Esophagus muscularis mucosa (tissue), 4 donors: ENCODE data around the gene ARHGEF7. TPM values are rescaled to one million over a fixed set of nuclear protein-coding genes. Genes with fewer than 3 reads are reported as not detected.
A peak's percentile ranks its signal among the peaks of the same experiment; 100 is the strongest.

Experiments
- DNase-seq: peaks from one replicate; pipeline ENCODE4 v3.0.0-alpha.2; 2017; ENCODE audit errors: extremely low spot score
- H3K27ac ChIP-seq, 4 donors: fragments of 200-600 bp; sonication (generic); replicated peaks in 1 of 4; 1 replicate in 3 of 4; 2 replicates in 1 of 4; pipeline ENCODE4 v1.5.1; 2016 to 2019; ENCODE audit warnings: mild to moderate bottlenecking in 1 of 4
- H3K27me3 ChIP-seq, 4 donors: fragments of 200-600 bp; sonication (generic); one replicate each; pipeline versions ENCODE4 v1.5.1 to v1.6.0; 2016 to 2019
- H3K36me3 ChIP-seq, 4 donors: fragments of 200-600 bp; sonication (generic); one replicate each; pipeline ENCODE4 v1.5.1; 2016 to 2019
- H3K4me1 ChIP-seq, 4 donors: fragments of 200-600 bp; sonication (generic); one replicate each; pipeline ENCODE4 v1.5.1; 2016 to 2019
- H3K4me3 ChIP-seq, 4 donors: fragments of 200-600 bp; sonication (generic); 1 replicate in 2 of 4; 2 replicates in 2 of 4; pipeline ENCODE4 v1.5.1; 2016 to 2019; ENCODE audit warnings: mild to moderate bottlenecking in 4 of 4, moderate library complexity in 1 of 4
- H3K9me3 ChIP-seq, 4 donors: fragments of 200-600 bp; sonication (generic); 1 replicate in 3 of 4; 2 replicates in 1 of 4; pipeline ENCODE4 v1.5.1; 2016 to 2019
- EP300 ChIP-seq: sonication (generic); formaldehyde crosslinking; IDR thresholded peaks from one replicate; pipeline ENCODE4 v1.6.1; 2017; ENCODE audit warnings: antibody characterized with exemption
- POLR2A ChIP-seq: fragments of 450-650 bp; IDR thresholded peaks from one replicate; pipeline ENCODE4 v1.6.1; 2017; ENCODE audit warnings: antibody characterized with exemption, moderate library complexity, mild to moderate bottlenecking, low read depth
- POLR2AphosphoS5 ChIP-seq, 2 donors: sonication (generic); formaldehyde crosslinking; IDR thresholded peaks; one replicate each; pipeline ENCODE4 v1.6.1; 2017; ENCODE audit warnings: antibody characterized with exemption in 2 of 2
- WGBS: methylation state at CpG from one replicate; pipeline ENCODE4 v1.1.5; 2018; 5-methylcytosine and 5-hydroxymethylcytosine counted together
- intact Hi-C: fragments of 100-400 bp; cut with DNase I; formaldehyde crosslinking; loops from one replicate; pipeline ENCODE4 v1.15.1; 2023
- total RNA-seq, 4 donors: library from RNA; depleted of rRNA; stranded (reverse); fragments of >200 nt; gene quantifications; one replicate each; pipeline versions ENCODE4 v1.1.0 to v1.2.1, GENCODE V29; 2016
- TF ChIP-seq, protein P1 (sequence below), 3 experiments: fragments of 200-600 bp in 2 of 3; fragments of 450-650 bp in 1 of 3; sonication (generic) in 2 of 3; IDR thresholded peaks; one replicate each; pipeline ENCODE4 v1.5.1; 2017 to 2019; ENCODE audit warnings: antibody characterized with exemption in 3 of 3, mild to moderate bottlenecking in 2 of 3, moderate library complexity in 1 of 3

Gene ARHGEF7
- total RNA-seq, 4 donors from 2014 or later: 36.0 to 53.6 (median 45.1) TPM

DNA sequence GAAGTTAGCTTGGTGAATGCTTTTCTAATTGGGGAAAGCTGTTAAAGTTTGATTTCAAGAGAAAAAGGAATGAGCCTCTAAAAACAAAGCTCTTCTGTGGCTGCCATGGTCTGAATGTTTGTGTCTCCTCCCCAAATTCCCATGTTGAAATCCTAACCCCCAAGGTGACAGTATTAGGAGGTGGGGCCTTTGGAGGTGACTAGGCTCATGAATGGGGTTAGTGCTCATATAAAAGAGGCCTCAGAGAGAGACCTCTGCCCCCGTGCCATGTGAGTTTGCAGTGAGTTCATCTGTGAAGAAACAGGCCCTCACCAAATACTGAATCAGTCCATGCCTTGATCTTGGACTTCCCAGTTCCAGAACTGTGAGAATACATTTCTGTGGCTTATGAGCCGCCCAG is 56.5 kb downstream of the ARHGEF7 start:
- Histone ChIP-seq H3K27ac (no peak overlapping the region), H3K4me1 (peaks cover 31 to 82% (median 47%) of the 10 kb centered on the region in 4 donors), H3K27me3 (no peaks in the 10 kb centered on the region), H3K4me3 (no peak overlapping the region), H3K36me3 (peaks cover 0 to 5% (median 0%) of the 10 kb centered on the region in 4 donors), H3K9me3 (no peaks in the 10 kb centered on the region)
- 92% methylated on average over 2 of the region's 2 CpGs for WGBS
- DNase-seq: no peak
- no peak for TF ChIP-seq POLR2A
- intact Hi-C loops: no loop called here

DNA sequence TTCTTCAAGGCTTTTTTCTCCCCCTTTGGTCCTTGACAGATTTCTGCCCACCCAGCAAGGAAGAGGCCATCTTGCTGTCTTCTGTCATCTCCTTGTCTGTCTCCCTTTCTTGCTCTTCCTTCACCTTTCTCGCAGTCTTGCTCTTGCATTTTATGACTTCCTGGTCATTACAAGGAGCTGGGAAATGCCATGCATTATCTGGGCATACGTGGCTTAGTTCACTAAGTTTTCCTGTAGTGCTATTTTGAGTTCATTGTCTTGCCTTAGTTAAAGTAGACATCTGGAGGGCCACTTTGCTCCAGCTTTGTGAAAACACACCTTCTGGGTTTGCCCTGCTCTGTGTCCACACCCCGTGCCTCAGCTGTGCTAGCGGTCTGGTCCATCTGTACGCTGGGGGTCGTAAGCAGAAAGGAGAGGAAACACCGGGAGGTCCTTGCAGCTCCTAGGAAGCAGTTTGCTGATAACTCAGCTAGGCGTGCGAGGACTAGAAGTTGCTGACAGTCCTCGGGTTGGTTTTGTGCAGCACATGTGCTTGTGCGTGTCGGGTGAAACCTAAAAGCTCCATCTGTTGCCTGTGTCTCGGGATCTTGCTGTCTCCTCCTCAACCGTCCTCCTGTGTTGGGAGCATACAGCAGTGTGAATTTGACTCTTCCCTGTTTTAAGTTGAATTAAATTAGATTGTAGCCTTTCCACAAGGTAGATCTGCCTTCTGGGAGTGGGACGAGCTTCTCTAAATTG is 59.4 kb downstream of the ARHGEF7 start:
- TF ChIP-seq POLR2A (no peak), EP300 (no peak), POLR2AphosphoS5 (IDR thresholded peaks at IDR 0.05) (no peak)
- TF ChIP-seq, protein P1, sequence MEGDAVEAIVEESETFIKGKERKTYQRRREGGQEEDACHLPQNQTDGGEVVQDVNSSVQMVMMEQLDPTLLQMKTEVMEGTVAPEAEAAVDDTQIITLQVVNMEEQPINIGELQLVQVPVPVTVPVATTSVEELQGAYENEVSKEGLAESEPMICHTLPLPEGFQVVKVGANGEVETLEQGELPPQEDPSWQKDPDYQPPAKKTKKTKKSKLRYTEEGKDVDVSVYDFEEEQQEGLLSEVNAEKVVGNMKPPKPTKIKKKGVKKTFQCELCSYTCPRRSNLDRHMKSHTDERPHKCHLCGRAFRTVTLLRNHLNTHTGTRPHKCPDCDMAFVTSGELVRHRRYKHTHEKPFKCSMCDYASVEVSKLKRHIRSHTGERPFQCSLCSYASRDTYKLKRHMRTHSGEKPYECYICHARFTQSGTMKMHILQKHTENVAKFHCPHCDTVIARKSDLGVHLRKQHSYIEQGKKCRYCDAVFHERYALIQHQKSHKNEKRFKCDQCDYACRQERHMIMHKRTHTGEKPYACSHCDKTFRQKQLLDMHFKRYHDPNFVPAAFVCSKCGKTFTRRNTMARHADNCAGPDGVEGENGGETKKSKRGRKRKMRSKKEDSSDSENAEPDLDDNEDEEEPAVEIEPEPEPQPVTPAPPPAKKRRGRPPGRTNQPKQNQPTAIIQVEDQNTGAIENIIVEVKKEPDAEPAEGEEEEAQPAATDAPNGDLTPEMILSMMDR (IDR thresholded peaks at IDR 0.05): no peak
- Histone ChIP-seq H3K4me1 (peaks cover 39 to 77% (median 54%) of the 10 kb centered on the region in 4 donors), H3K27me3 (no peaks in the 10 kb centered on the region), H3K9me3 (no peaks in the 10 kb centered on the region), H3K36me3 (peaks cover 0 to 14% (median 0%) of the 10 kb centered on the region in 4 donors), H3K27ac (peak overlapping the region in 1 of 4 donors; percentile 2), H3K4me3 (no peak overlapping the region)
- intact Hi-C loops: no loop called here
- no peak for DNase-seq
- 85% methylated on average over 15 of the region's 15 CpGs for WGBS

DNA sequence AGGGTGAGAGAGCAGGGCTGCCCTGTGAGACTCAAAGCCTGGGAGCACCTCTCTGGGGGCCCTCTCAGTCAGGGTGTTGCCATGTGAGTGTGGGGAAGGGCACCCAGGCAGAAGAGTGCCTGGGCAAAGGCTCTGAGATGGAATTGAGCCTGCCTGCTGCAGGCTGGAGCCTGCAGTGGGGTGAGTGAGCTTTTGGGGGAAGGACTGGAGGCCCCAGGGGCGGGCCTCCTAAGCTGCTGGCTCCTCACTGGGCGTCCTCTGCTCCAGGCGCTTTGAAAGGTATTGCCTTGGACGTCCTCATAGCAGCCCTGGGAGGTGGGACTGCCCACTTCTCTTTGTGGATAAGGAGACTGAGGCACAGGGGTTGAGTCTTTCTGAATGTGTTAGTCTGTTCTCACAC is 60.3 kb downstream of the ARHGEF7 start:
- Histone ChIP-seq H3K27ac (peak overlapping the region in 2 of 4 donors; percentile 2 to 14), H3K4me1 (peaks cover 39 to 79% (median 55%) of the 10 kb centered on the region in 4 donors)
- intact Hi-C loops: no loop called here

DNA sequence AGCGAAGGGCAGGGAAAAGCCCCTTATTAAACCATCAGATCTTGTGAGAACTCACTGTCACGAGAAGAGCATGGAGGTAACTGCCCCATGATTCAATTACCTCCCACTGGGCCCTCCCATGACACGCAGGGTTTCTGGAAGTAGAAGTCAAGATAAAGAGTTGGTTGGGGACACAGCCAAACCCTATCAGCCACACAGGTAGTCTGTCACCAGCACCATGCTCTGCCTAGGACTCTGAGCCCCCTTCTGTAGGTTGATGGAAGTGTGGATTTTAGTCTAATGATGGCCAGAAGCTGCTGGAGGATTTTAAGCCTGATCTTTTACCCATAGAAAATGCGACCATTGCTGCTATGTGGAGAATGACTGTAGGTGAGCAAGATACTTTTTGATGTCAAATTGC is 60.8 kb downstream of the ARHGEF7 start:
- no peak overlapping the region for H3K4me3 ChIP-seq
- intact Hi-C loops: no loop called here
- WGBS: 97% methylated on average over 4 of the region's 4 CpGs
- H3K27ac ChIP-seq: peak overlapping the region in 3 of 4 donors; percentile 51 to 59 (median 55)
- no peaks in the 10 kb centered on the region for H3K9me3 ChIP-seq
- peaks cover 39 to 78% (median 55%) of the 10 kb centered on the region in 4 donors for H3K4me1 ChIP-seq
- no peak for TF ChIP-seq EP300
- TF ChIP-seq POLR2AphosphoS5 (IDR thresholded peaks at IDR 0.05): no peak
- no peak for TF ChIP-seq POLR2A
- TF ChIP-seq, protein P1 (IDR thresholded peaks at IDR 0.05): no peak
- peaks cover 0 to 14% (median 0%) of the 10 kb centered on the region in 4 donors for H3K36me3 ChIP-seq
- no peaks in the 10 kb centered on the region for H3K27me3 ChIP-seq
- DNase-seq: no peak

More for the DNA sequence above, 60.3 kb downstream of the ARHGEF7 start:
- 100% methylated on average over 2 of the region's 4 CpGs for WGBS
- no peak for TF ChIP-seq EP300
- TF ChIP-seq, protein P1 (IDR thresholded peaks at IDR 0.05): no peak
- no peak for TF ChIP-seq POLR2A
- TF ChIP-seq POLR2AphosphoS5 (IDR thresholded peaks at IDR 0.05): no peak
- no peaks in the 10 kb centered on the region for H3K27me3 ChIP-seq
- peaks cover 0 to 14% (median 0%) of the 10 kb centered on the region in 4 donors for H3K36me3 ChIP-seq
- no peak for DNase-seq
- H3K4me3 ChIP-seq: no peak overlapping the region
- no peaks in the 10 kb centered on the region for H3K9me3 ChIP-seq

DNA sequence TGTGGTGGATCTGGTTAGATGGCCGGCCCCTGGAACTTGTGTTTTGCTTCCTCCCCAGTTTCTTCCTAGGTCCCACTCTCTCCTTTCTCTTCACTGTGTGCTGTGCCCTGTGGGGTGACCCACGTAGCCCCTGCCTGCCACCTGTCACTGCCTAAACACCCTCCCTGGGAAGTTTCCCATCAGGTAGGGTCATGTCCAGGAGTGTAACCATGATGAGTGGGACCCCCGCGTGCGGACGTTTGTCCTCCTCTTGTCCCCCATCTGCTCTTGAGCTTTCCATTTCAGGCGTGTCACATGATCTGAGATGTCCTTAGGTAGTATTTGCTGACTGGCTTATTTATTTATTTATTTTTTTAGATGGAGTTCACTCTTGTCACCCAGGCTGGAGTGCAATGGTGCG is 61.3 kb downstream of the ARHGEF7 start:
- 89% methylated on average over 8 of the region's 8 CpGs for WGBS
- DNase-seq: no peak
- Histone ChIP-seq H3K4me1 (peaks cover 36 to 73% (median 55%) of the 10 kb centered on the region in 4 donors), H3K4me3 (no peak overlapping the region), H3K9me3 (no peaks in the 10 kb centered on the region), H3K36me3 (peaks cover 0 to 14% (median 0%) of the 10 kb centered on the region in 4 donors), H3K27me3 (no peaks in the 10 kb centered on the region), H3K27ac (peak overlapping the region; percentile 51 to 67 (median 57))
- intact Hi-C loops: no loop called here
- TF ChIP-seq, protein P1 (IDR thresholded peaks at IDR 0.05): no peak
- no peak for TF ChIP-seq EP300
